GM12878 (cell line): ENCODE results near the gene GM2A. TPM values are rescaled to one million over a fixed set of nuclear protein-coding genes. Genes with fewer than 3 reads are reported as not detected.

Experiments used
- FOXK2 ChIP-seq: fragments of 450-650 bp; IDR thresholded peaks from 2 replicates; pipeline ENCODE4 v1.6.1; 2017; ENCODE audit warnings: mild to moderate bottlenecking, moderate library complexity
- FOXM1 ChIP-seq: IDR thresholded peaks from 2 replicates; pipeline ENCODE4 v1.6.1; 2012; ENCODE audit warnings: low read depth, mild to moderate bottlenecking, inconsistent platforms, low read length, moderate library complexity
- GABPA ChIP-seq: IDR thresholded peaks from 2 replicates; pipeline ENCODE4 v1.6.1; 2014; ENCODE audit warnings: antibody characterized with exemption, low read depth, mild to moderate bottlenecking, inconsistent platforms
- JUNB ChIP-seq: IDR thresholded peaks from 2 replicates; pipeline ENCODE4 v1.6.1; 2016; ENCODE audit warnings: antibody characterized with exemption, mild to moderate bottlenecking
- MLLT1 ChIP-seq: fragments of 450-650 bp; IDR thresholded peaks from 2 replicates; pipeline ENCODE4 v1.6.1; 2016; ENCODE audit warnings: mild to moderate bottlenecking
- MYC ChIP-seq: IDR thresholded peaks from 2 replicates; pipeline ENCODE4 v1.6.1; 2011; ENCODE audit warnings: mild to moderate bottlenecking, low read length, moderate library complexity, inconsistent platforms; ENCODE audit not compliant: insufficient read depth, insufficient replicate concordance, insufficient read length, severe bottlenecking
- NR2C2 ChIP-seq: IDR thresholded peaks from 2 replicates; pipeline ENCODE4 v1.6.1; 2011; ENCODE audit warnings: borderline replicate concordance, low read depth; ENCODE audit not compliant: control insufficient read depth, insufficient read length
- RAD21 ChIP-seq: IDR thresholded peaks from 2 replicates; pipeline ENCODE4 v1.6.1; 2011; ENCODE audit warnings: mild to moderate bottlenecking, low read depth, low read length, moderate library complexity; ENCODE audit not compliant: insufficient read depth
- RB1 ChIP-seq: fragments of 450-650 bp; formaldehyde crosslinking; IDR thresholded peaks from 2 replicates; pipeline ENCODE4 v1.6.1; 2017; ENCODE audit warnings: mild to moderate bottlenecking, borderline replicate concordance
- SP1 ChIP-seq: IDR thresholded peaks from one replicate; pipeline ENCODE4 v1.6.1; 2011; ENCODE audit warnings: low read depth, low read length
- SRF ChIP-seq, 2 experiments: IDR thresholded peaks; 2 replicates each; pipeline ENCODE4 v1.6.1; 2011; ENCODE audit warnings: low read depth in 2 of 2, low read length in 2 of 2, mild to moderate bottlenecking in 1 of 2, moderate library complexity in 1 of 2
- STAT3 ChIP-seq: IDR thresholded peaks from 2 replicates; pipeline ENCODE4 v1.6.1; 2011; ENCODE audit warnings: low read depth, low read length, improper control_type of control experiment
- TBL1XR1 ChIP-seq: IDR thresholded peaks from 2 replicates; pipeline ENCODE4 v1.6.1; 2012; ENCODE audit warnings: low read depth, low read length, improper control_type of control experiment
- WRNIP1 ChIP-seq: IDR thresholded peaks from 2 replicates; pipeline ENCODE4 v1.6.1; 2011; ENCODE audit warnings: low read depth, low read length, improper control_type of control experiment, borderline replicate concordance
- ZBTB11 ChIP-seq: fragments of 450-650 bp; formaldehyde crosslinking; IDR thresholded peaks from 2 replicates; pipeline ENCODE4 v1.5.0; 2022; ENCODE audit warnings: mild to moderate bottlenecking, missing genetic modification characterization
- ZBTB33 ChIP-seq: fragments of 450-650 bp; IDR thresholded peaks from 2 replicates; pipeline ENCODE4 v1.6.1; 2017; ENCODE audit warnings: mild to moderate bottlenecking
- polyA plus RNA-seq, 11 experiments: library from polyadenylated mRNA; depleted of rRNA in 4 of 11; unstranded in 6 of 11; stranded (reverse) in 5 of 11; fragments of >200 nt; fragmentation: Nextera tagmentation in 4 of 11; fragmentation: Illumina TruSeq in 1 of 11; extraction: Ambion mirVana in 4 of 11; extraction: Trizol in 1 of 11; gene quantifications; 1 replicate in 1 of 11; 2 replicates in 10 of 11; pipeline versions ENCODE4 v1.2.1 to v1.2.3, GENCODE V29; 2011 to 2016; ENCODE audit warnings: inconsistent platforms in 2 of 11, missing spikeins in 2 of 11, low read depth in 1 of 11
- total RNA-seq, 4 experiments: library from RNA; depleted of rRNA in 3 of 4; stranded (reverse); fragments of >200 nt in 3 of 4; fragmentation: Illumina TruSeq in 1 of 4; extraction: Trizol in 1 of 4; gene quantifications; 2 replicates each; pipeline versions ENCODE4 v1.2.1 to v1.2.3, GENCODE V29; 2013 to 2021

The GM2A gene
- total and polyA plus RNA-seq, 10 of the 15 experiments (the other 5 are each of a cell fraction or from before 2014, with no cell fraction given) = 33.6 to 106 (median 68.2) TPM

- TF ChIP-seq ZBTB11 (0 out of 2 replicates have a peak, but pooled peaks have one; percentile 17), JUNB (peak; percentile 19; the same call in 1 of the 2 replicates), NR2C2 (no peak), ZBTB33 (no peak), SP1 (peak; percentile 84), FOXM1 (no peak), RAD21 (no peak), MLLT1 (peak; percentile 65; the same call in 1 of the 2 replicates), FOXK2 (no peak), SRF (IDR thresholded peaks at IDR 0.05; ENCODE audit: low read depth in 2 of 2, low read length in 2 of 2) (0 out of 4 replicates have a peak, but pooled peaks of 1 of the 2 experiments have one; percentile 32), GABPA (no peak), MYC (no peak), RB1 (peak; percentile 12; the same call in 1 of the 2 replicates), STAT3 (peak; percentile 76; the same call in 1 of the 2 replicates), TBL1XR1 (peak; percentile 55; the same call in 1 of the 2 replicates), WRNIP1 (no peak)
Observed at GRCh38 chr5:151213803-151214613, 39.0 kb upstream of the GM2A start (continued).
